ENCODE results near the gene COL9A3. TPM values are rescaled to one million over a fixed set of nuclear protein-coding genes. Genes with fewer than 3 reads are reported as not detected.
A peak's percentile ranks its signal among the peaks of the same experiment; 100 is the strongest.

Gene COL9A3
- total RNA-seq, 1 donor from 2014 or later = not detected

GRCh38 chr20:62796699-62797491 lies 20.0 kb upstream of the COL9A3 start:
- no peak for DNase-seq
- no peaks in the 10 kb centered on the region for H3K27me3 Mint-ChIP-seq
- intact Hi-C loops (cut with micrococcal nuclease) = loop anchor here (1.0 kb wide), 1 partner anchor 7 kb away; the partner anchor contains the start of gene OGFR
- H3K36me3 Mint-ChIP-seq (ENCODE audit: low read depth) = peaks cover 28% of the 10 kb centered on the region
- H3K27ac Mint-ChIP-seq = peak overlapping the region; percentile 91
- no peaks in the 10 kb centered on the region for H3K9me3 Mint-ChIP-seq
- peak overlapping the region; percentile 89 for H3K4me3 Mint-ChIP-seq
- peaks cover 25% of the 10 kb centered on the region for H3K4me1 Mint-ChIP-seq

GRCh38 chr20:62797671-62798532 lies 18.9 kb upstream of the COL9A3 start:
- Mint-ChIP-seq H3K9me3 (no peaks in the 10 kb centered on the region), H3K4me1 (peaks cover 22% of the 10 kb centered on the region), H3K36me3 (ENCODE audit: low read depth) (peaks cover 28% of the 10 kb centered on the region), H3K27me3 (no peaks in the 10 kb centered on the region), H3K27ac (peak overlapping the region; percentile 91), H3K4me3 (peak overlapping the region; percentile 89)
- DNase-seq = no peak
- intact Hi-C loops (cut with micrococcal nuclease) = no loop called here

- no peak overlapping the region for H3K27ac Mint-ChIP-seq
- H3K27me3 Mint-ChIP-seq = no peaks in the 10 kb centered on the region
- H3K36me3 Mint-ChIP-seq (ENCODE audit: low read depth) = peaks cover 28% of the 10 kb centered on the region
- no peaks in the 10 kb centered on the region for H3K9me3 Mint-ChIP-seq
- no peak for DNase-seq
- no peak overlapping the region for H3K4me3 Mint-ChIP-seq
- H3K4me1 Mint-ChIP-seq = peaks cover 19% of the 10 kb centered on the region
- intact Hi-C loops (cut with micrococcal nuclease) = no loop called here
Observed at GRCh38 chr20:62799036-62799435, 17.8 kb upstream of the COL9A3 start.

- Mint-ChIP-seq H3K27me3 (no peaks in the 10 kb centered on the region), H3K4me3 (no peak overlapping the region), H3K4me1 (peaks cover 20% of the 10 kb centered on the region), H3K9me3 (no peaks in the 10 kb centered on the region), H3K27ac (no peak overlapping the region), H3K36me3 (ENCODE audit: low read depth) (peaks cover 28% of the 10 kb centered on the region)
- intact Hi-C loops (cut with micrococcal nuclease) = no loop called here
- no peak for DNase-seq
Observed at GRCh38 chr20:62799459-62799858, 17.4 kb upstream of the COL9A3 start.

GRCh38 chr20:62799873-62800272 lies 17.0 kb upstream of the COL9A3 start:
- Mint-ChIP-seq H3K36me3 (ENCODE audit: low read depth) (peaks cover 30% of the 10 kb centered on the region), H3K27ac (no peak overlapping the region), H3K9me3 (no peaks in the 10 kb centered on the region), H3K4me3 (no peak overlapping the region), H3K4me1 (peaks cover 17% of the 10 kb centered on the region), H3K27me3 (no peaks in the 10 kb centered on the region)
- no peak for DNase-seq
- intact Hi-C loops (cut with micrococcal nuclease) = no loop called here

GRCh38 chr20:62800314-62801259 lies 16.3 kb upstream of the COL9A3 start:
- peaks cover 30% of the 10 kb centered on the region for H3K36me3 Mint-ChIP-seq (ENCODE audit: low read depth)
- DNase-seq = no peak
- H3K4me1 Mint-ChIP-seq = peaks cover 17% of the 10 kb centered on the region
- intact Hi-C loops (cut with micrococcal nuclease) = no loop called here
- H3K27ac Mint-ChIP-seq = no peak overlapping the region
- no peaks in the 10 kb centered on the region for H3K9me3 Mint-ChIP-seq
- H3K27me3 Mint-ChIP-seq = no peaks in the 10 kb centered on the region
- H3K4me3 Mint-ChIP-seq = no peak overlapping the region

GRCh38 chr20:62801284-62802010 lies 15.4 kb upstream of the COL9A3 start:
- no peaks in the 10 kb centered on the region for H3K9me3 Mint-ChIP-seq
- DNase-seq = no peak
- peaks cover 21% of the 10 kb centered on the region for H3K4me1 Mint-ChIP-seq
- H3K27ac Mint-ChIP-seq = no peak overlapping the region
- H3K36me3 Mint-ChIP-seq (ENCODE audit: low read depth) = peaks cover 34% of the 10 kb centered on the region
- no peaks in the 10 kb centered on the region for H3K27me3 Mint-ChIP-seq
- no peak overlapping the region for H3K4me3 Mint-ChIP-seq
- intact Hi-C loops (cut with micrococcal nuclease) = no loop called here

GRCh38 chr20:62802026-62802712 lies 14.7 kb upstream of the COL9A3 start:
- H3K36me3 Mint-ChIP-seq (ENCODE audit: low read depth) = peaks cover 39% of the 10 kb centered on the region
- peaks cover 23% of the 10 kb centered on the region for H3K4me1 Mint-ChIP-seq
- DNase-seq = no peak
- no peak overlapping the region for H3K4me3 Mint-ChIP-seq
- no peaks in the 10 kb centered on the region for H3K27me3 Mint-ChIP-seq
- H3K9me3 Mint-ChIP-seq = no peaks in the 10 kb centered on the region
- no peak overlapping the region for H3K27ac Mint-ChIP-seq
- intact Hi-C loops (cut with micrococcal nuclease) = no loop called here

- H3K27ac Mint-ChIP-seq = peak overlapping the region; percentile 92
- intact Hi-C loops (cut with micrococcal nuclease) = loop anchor here (1.0 kb wide), 1 partner anchor 8 kb away; the partner anchor contains the start of gene MRGBP
- peaks cover 38% of the 10 kb centered on the region for H3K36me3 Mint-ChIP-seq (ENCODE audit: low read depth)
- peaks cover 18% of the 10 kb centered on the region for H3K4me1 Mint-ChIP-seq
- H3K27me3 Mint-ChIP-seq = no peaks in the 10 kb centered on the region
- H3K9me3 Mint-ChIP-seq = no peaks in the 10 kb centered on the region
- peak overlapping the region; percentile 89 for H3K4me3 Mint-ChIP-seq
- no peak for DNase-seq
Observed at GRCh38 chr20:62804021-62804626, 12.7 kb upstream of the COL9A3 start.

- peaks cover 37% of the 10 kb centered on the region for H3K36me3 Mint-ChIP-seq (ENCODE audit: low read depth)
- H3K4me3 Mint-ChIP-seq = peak within 1 kb of the TSS; percentile 89
- H3K4me1 Mint-ChIP-seq = peaks cover 18% of the 10 kb centered on the region
- DNase-seq = peak; percentile 93
- intact Hi-C loops (cut with micrococcal nuclease) = loop anchor here (1.0 to 5.0 kb wide), 3 partner anchors 8 to 302 kb away; partner anchors contain the start of genes MRGBP and TCFL5
- peak within 1 kb of the TSS; percentile 94 for H3K27ac Mint-ChIP-seq
- H3K9me3 Mint-ChIP-seq = no peaks in the 10 kb centered on the region
- no peaks in the 10 kb centered on the region for H3K27me3 Mint-ChIP-seq
Observed at GRCh38 chr20:62804627-62805154, 12.2 kb upstream of the COL9A3 start, which contains the start of gene OGFR. Gene OGFR (plus strand): TSS chr20:62804835. CDS start chr20:62804860, 25 bp downstream.

- Mint-ChIP-seq H3K4me3 (peak overlapping the region; percentile 85), H3K9me3 (no peaks in the 10 kb centered on the region), H3K27ac (no peak overlapping the region), H3K27me3 (no peaks in the 10 kb centered on the region), H3K4me1 (peaks cover 18% of the 10 kb centered on the region), H3K36me3 (ENCODE audit: low read depth) (peaks cover 34% of the 10 kb centered on the region)
- peak; percentile 76 for DNase-seq
- intact Hi-C loops (cut with micrococcal nuclease) = loop anchor here (5.0 kb wide), 2 partner anchors 57 to 303 kb away; partner anchors contain the start of gene TCFL5
Observed at GRCh38 chr20:62805155-62805710, 11.6 kb upstream of the COL9A3 start.

All from activated CD4-positive, alpha-beta T cell treated with anti-CD3 and anti-CD28 coated beads, Interleukin-2, amount 10 ng/mL, durations not matched to agents 24 days and 14 days (primary cell).